ENCODE data around the gene ZNF165.
"Not testable (repeated sequence)": the region's sequence is repeated elsewhere in the genome, so short reads cannot be mapped to it uniquely, and the experiment has no call there.

Gene ZNF165

GRCh38 chr6:28080381-28080630, at the start of gene ZNF165:
ZNF165 (plus strand) TSS chr6:28080568; CDS start chr6:28085481, 4,913 bp downstream.
- DNase-seq, result not testable (repeated sequence)

GRCh38 chr6:28053584-28053983, 26.8 kb upstream of the ZNF165 start:
- DNase-seq, result no peak

DNA sequence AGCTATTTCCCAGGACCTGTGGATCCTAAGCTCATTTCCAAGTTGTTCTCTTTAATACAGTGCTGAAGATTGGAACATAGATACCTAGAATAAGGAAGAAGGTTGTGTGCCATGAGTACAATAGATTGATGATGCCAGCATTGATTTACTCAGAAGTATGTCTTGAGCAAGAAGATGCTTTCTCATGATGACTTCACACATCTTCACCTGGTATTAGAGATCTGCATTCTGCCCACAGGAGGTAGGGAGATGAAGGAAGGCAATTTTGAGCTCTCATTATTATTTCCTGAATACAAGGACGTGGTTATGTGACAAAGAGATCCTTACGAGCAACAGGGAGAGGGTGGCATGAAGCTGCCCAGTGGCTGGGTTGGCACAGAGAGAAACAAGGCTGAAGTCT, 20.0 kb upstream of the ZNF165 start:
- no peak for DNase-seq

GRCh38 chr6:28064272-28064671, 16.1 kb upstream of the ZNF165 start:
- DNase-seq, result no peak

DNA sequence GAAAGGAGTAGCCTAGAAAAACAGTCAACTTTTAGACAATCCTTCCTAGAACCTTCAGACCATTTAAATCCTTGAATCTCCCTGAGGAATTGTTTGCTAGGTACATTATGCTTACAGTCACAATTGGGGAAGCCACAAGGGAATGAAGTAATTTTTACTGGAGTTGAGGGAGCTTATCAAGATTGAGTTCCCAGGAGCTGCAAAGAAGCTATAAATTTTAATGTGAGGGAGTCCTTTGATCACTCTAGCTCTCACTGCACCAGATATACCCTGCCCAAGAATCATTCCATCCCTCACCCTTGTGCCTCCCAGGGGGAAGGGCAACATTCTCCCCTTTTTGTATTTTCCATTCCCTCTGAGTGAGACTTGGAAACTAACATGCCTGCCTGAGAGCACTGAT, 12.3 kb upstream of the ZNF165 start:
- no peak for DNase-seq

GRCh38 chr6:28070968-28071367, 9.4 kb upstream of the ZNF165 start:
- not testable (repeated sequence) for DNase-seq

DNA sequence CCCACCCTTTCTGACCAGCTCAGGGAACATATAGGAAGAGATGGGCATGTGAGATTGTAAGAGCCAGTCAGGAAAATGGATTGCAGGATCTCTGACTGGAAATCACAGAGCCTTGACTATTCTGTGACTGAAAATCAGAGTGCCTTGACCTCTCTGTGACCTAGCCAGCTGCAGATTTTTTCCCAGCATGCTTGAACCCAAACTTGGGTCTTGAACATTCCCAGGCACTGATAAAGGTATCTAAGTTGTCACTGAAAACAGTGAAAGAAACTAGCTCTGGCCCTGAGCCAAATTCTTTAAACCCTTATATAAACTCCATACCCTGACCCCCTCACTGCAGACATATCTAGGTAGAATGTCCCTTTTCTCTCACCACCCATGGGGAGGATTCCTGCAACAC, 2.3 kb upstream of the ZNF165 start:
- DNase-seq, result no peak

DNA sequence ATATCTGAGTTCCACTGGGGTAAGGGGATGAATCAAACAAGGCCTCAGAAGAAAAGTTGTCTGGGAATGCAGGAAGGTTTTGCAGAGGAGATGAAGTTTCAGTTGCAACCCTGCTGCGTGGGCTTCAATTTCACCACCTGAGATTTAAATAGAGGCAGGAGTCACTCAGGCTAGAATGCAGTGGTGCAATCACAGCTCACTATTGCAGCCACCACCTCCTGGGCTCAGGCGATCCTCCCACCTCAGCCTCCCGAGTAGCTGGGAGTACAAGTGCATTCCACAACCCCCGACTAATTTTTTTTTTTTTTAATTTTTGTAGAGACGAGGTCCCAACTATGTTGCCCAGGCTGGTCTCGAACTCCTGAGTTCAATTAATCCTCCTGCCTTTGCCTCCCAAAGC, 1.5 kb upstream of the ZNF165 start:
- DNase-seq, result no peak

DNA sequence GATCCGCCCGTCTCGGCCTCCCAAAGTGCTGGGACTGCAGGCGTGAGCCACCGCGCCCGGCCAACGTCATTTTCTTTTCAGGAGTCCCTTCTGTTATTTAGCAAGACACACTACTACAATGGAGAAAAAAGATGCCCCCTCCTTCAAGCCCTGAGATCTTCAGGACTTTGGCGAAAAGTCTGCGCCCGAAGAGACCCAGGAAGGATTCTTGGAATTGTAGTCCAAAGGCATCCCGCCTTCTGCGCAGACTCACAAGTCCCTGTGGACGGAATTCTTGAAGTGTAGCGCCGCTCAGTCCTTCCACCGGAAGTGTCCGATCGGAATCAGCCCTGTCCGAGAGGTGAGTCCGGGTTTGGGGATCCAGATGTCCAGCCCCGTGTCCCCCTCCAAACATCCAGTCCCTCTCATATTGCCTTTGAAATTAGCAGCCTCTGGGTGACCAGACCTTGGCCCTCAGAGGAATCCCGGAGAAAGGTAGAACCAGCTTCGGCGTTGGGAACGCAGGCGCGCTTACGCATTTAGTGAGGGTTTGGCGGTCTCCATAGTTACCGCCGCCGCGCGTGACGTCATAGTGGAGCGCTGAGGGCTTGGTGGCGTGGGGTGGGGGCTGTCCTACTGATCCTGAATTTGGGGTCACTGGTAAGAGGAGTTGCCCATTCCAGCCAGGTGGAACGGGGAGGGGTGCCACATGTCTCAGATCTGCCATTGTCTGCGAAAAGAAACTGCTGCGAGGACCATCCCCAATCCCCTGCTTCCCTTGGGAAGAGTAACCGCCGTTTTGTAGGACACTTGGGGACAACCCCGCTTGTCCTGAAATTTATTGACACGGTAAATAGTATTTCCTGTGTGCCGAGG, 490 bp downstream of the ZNF165 start:
- peak; percentile 86 to 91 for DNase-seq

- DNase-seq, result peak in 1 of 2 experiments; percentile 2
Observed at GRCh38 chr6:28081486-28081751, 1.1 kb downstream of the ZNF165 start.

DNA sequence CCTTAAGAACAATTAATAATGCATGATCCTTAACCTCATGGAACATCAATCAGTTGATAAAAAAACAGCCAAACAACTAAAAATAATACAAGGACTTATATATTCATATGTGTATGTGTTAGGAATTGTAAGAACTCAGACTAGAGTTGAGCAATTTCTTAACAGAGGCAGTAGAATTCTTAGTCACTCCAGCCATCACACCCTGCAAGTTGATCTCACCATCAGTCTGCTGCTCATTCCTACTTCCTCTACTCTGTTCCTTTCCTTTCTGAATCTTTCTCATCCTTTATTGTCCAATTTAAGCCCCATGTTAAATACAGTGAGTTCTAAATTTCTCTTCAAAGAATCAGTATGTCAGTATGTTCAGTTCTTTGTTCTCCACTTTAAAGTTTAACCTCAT, 2.6 kb downstream of the ZNF165 start:
- DNase-seq, result no peak

GRCh38 chr6:28089054-28089453, 8.7 kb downstream of the ZNF165 start:
- DNase-seq, result no peak

GRCh38 chr6:28090917-28091586, 10.7 kb downstream of the ZNF165 start:
- no peak for DNase-seq

GRCh38 chr6:28102222-28102621, 21.9 kb downstream of the ZNF165 start:
- DNase-seq, result not testable (repeated sequence)

DNA sequence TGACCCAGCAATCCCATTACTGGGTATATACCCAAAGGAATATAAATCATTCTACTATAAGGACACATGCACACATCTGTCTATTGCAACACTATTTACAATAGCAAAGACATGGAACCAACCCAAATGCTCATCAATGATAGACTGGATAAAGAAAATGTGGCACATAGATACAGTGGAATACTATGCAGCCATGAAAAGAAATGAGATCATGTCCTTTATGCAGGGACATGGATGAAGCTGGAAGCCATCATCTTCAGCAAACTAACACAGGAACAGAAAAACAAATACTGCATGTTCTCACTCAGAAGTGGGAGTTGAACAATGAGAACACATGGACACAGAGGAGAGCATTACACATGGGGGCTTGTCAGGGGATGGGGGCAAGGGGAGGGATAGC, 22.3 kb downstream of the ZNF165 start:
- DNase-seq, result not testable (repeated sequence)

DNA sequence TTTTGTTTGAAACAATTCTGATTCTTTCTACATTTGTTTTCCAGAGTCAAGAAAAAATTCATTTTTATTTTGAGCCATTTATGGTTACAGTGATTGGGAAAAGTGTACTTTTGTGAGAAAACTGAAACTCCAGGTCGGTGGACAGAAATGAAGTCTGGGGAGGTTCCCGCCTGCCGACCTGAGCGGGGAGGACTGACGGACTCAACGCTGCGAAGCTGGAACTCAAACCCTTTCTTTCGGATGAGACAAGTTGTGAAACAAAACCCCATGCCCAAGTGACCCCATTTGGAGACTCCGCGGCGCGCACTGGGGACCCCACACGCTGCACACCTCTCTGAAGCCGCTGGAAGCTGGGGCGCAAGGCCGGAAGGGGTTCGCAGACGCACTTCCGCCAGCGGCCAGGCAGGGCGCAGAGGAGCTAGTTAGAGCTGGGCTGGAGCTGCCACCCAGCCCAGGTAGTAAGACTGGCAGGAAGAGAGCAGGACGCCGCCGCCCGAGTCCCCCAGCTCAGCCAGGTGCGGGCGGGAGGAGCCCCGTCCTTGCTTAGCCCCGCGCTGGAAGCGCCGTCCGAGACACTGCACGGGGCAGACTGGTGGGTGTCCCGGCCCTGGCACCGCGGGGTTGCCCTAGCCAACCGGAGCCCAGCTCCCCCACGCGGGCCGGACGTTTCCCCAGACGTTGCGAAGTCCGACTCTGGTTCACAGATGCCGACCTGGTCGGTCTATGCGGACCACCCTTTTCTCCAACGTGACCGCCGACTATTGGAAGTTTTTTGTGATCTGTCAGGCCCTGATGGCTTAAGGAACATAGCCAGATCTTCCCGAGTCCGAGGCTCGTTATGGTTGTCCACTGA, 24.2 kb downstream of the ZNF165 start:
- peak; percentile 79 to 81 for DNase-seq

- DNase-seq, result no peak
Observed at GRCh38 chr6:28105245-28105639, 24.9 kb downstream of the ZNF165 start.

DNA sequence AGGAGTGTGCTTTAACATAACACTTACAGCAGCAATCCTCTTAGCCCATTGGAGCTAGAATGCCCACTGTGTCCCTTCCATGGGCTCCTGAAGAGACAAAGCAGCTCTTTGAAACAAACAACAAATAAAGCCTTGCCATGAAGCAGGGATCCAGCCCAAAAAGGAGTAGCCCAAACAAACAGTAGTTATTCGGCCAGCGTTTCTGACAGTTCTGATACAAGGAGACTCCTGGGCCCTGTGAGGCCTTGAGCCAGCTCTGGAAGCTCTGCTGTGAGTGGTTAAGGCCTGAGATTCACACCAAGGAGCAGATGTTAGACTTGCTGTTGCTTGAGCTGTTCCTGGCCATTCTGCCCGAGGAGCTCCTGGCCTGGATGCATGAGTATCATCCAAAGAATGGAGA, 27.1 kb downstream of the ZNF165 start:
- no peak for DNase-seq

- no peak for DNase-seq
Observed at GRCh38 chr6:28111964-28112363, 31.6 kb downstream of the ZNF165 start.

- no peak for DNase-seq
Observed at GRCh38 chr6:28115799-28116198, 35.4 kb downstream of the ZNF165 start.

DNA sequence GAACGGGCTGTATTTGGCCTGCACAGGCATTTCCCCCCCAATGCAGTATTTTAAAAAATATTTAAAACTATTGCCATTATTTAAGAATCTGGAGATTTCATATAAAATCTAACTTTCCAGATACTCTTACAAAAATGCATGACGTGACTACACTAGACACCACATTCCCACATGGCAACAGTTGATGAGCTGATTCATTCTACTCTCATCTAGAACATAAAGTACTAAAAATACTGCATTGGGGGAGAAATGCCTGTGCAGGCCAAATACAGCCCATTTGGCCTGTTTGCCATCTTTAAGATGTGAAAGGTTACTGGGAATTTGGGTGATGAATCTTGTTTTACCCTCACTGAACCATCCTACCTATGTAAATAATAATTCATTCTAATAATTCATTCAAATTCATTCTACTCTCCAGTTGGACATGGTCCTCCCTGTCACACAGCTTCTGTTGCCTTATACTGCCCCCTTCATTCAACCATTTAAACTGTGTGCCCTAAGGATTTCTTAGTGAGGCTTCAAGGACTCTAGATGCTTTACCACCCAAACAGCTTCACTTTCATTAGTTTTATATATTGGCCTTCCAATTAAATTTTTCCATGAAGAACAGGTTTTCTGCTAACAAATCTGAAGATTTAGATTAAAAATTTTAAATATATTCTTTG, 37.1 kb downstream of the ZNF165 start:
- DNase-seq, result no peak

DNA sequence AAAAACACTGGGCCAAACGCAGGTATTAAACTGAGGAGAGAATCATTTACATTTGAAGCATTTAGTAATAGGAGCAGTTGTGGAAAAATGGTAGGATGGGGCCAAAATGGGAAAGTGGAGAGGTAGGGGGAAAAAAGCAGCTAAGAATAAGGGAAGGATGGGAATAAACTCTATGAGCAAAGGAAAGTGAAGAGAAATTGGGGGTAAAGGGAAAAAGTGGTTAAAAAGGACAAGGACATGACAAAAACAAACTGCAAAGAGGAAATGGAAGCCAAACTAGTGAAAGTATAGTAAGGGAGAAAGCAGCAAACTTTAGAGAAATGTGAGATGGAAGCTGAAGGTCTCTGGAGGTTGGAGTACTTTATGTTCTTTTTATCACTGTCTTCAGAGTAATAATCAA, 37.8 kb downstream of the ZNF165 start:
- DNase-seq, result no peak

GRCh38 chr6:28121876-28122275, 41.5 kb downstream of the ZNF165 start:
- DNase-seq, result no peak
